GM12878 (cell line): ENCODE results near the gene MLLT3. TPM values are rescaled to one million over a fixed set of nuclear protein-coding genes. Genes with fewer than 3 reads are reported as not detected.

ENCODE experiments used
- ATAC-seq: fragments of 200-7000 bp; cut with Tn5 transposase; 3 replicates; pipeline ENCODE4 v1.9.1; 2020; ENCODE audit warnings: mild to moderate bottlenecking, moderate library complexity
- BruUV-seq: library from RNA; stranded (reverse); fragments of 400-500 nt; replicated peaks from 2 replicates; lab custom pipeline; 2021; lab: Mats Ljungman, UMichigan
- CTCF ChIA-PET: fragments of 300-600 bp; sonication (Branson Sonifier 250); formaldehyde crosslinking; extraction: SDS; loops from one replicate; lab custom pipeline; 2021; ENCODE audit warnings: inconsistent platforms; lab: Yijun Ruan, JAX
- POLR2A ChIA-PET: fragments of 350-600 bp; formaldehyde crosslinking; extraction: SDS; loops from one replicate; lab custom pipeline; 2021; ENCODE audit warnings: inconsistent platforms; lab: Charles Lee
- RAD21 ChIA-PET: fragments of 300-600 bp; sonication (Branson Sonifier 250); formaldehyde crosslinking; loops from one replicate; lab custom pipeline; 2023; ENCODE audit warnings: antibody characterized with exemption; ENCODE audit not compliant: unreplicated experiment; lab: Charles Lee
- SMC1A ChIA-PET: fragments of 300-600 bp; sonication (Branson Sonifier 250); formaldehyde crosslinking; loops from one replicate; lab custom pipeline; 2023; ENCODE audit not compliant: unreplicated experiment, uncharacterized antibody; lab: Charles Lee
- DNase-seq: peaks from one replicate; pipeline ENCODE4 v3.0.0-alpha.2; 2011; ENCODE audit warnings: low read depth, low spot score
- FAIRE-seq: peaks from 3 replicates; lab custom pipeline; 2011; peaks lifted over from hg19 to GRCh38; lab: Jason Lieb, UNC
- H2AFZ ChIP-seq: 2 replicates; pipeline ENCODE4 v1.6.0; 2011; ENCODE audit warnings: low read depth, low read length, control low read depth; ENCODE audit not compliant: control insufficient read depth
- H3K27ac ChIP-seq: 2 replicates; pipeline ENCODE4 v1.5.1; 2011; ENCODE audit warnings: control low read depth; ENCODE audit not compliant: control insufficient read depth, insufficient read depth
- H3K27me3 ChIP-seq, 2 experiments: replicated peaks in 1 of 2; 2 replicates each; pipeline versions ENCODE4 v1.6.0 to v1.6.1; 2011; ENCODE audit warnings: low read length in 1 of 2; ENCODE audit not compliant: control insufficient read depth in 2 of 2, insufficient read depth in 2 of 2
- H3K36me3 ChIP-seq, 2 experiments: 2 replicates each; pipeline ENCODE4 v1.5.1; 2011; ENCODE audit warnings: low read length in 1 of 2; ENCODE audit not compliant: control insufficient read depth in 2 of 2, insufficient read depth in 2 of 2
- H3K4me1 ChIP-seq: 2 replicates; pipeline ENCODE4 v1.6.1; 2011; ENCODE audit warnings: mild to moderate bottlenecking, low read length, moderate library complexity, mixed read lengths; ENCODE audit not compliant: control insufficient read depth, insufficient read depth
- H3K4me2 ChIP-seq: 2 replicates; pipeline ENCODE4 v1.6.0; 2011; ENCODE audit warnings: control low read depth; ENCODE audit not compliant: control insufficient read depth, insufficient read depth
- H3K4me3 ChIP-seq: fragments of 200-600 bp; sonication (generic); 2 replicates; pipeline ENCODE4 v1.5.1; 2016
- H3K79me2 ChIP-seq: 2 replicates; pipeline ENCODE4 v1.6.0; 2011; ENCODE audit warnings: low read length; ENCODE audit not compliant: control insufficient read depth, insufficient read depth
- H3K9ac ChIP-seq: 2 replicates; pipeline ENCODE4 v1.8.0; 2011; ENCODE audit warnings: low read length, control low read depth, mixed read lengths; ENCODE audit not compliant: control insufficient read depth, insufficient read depth
- H3K9me3 ChIP-seq: replicated peaks from 3 replicates; pipeline ENCODE4 v1.5.1; 2011; ENCODE audit warnings: mild to moderate bottlenecking, low read length; ENCODE audit not compliant: control insufficient read depth, insufficient read depth
- H4K20me1 ChIP-seq: 2 replicates; pipeline ENCODE4 v1.6.0; 2011; ENCODE audit not compliant: control insufficient read depth, insufficient read depth
- ASH2L ChIP-seq: fragments of 300-600, 200-600 bp; sonication (generic); IDR thresholded peaks from 2 replicates; pipeline ENCODE4 v1.6.1; 2017; ENCODE audit warnings: low read depth, mild to moderate bottlenecking, borderline replicate concordance
- CBX3 ChIP-seq: fragments of 200-600 bp; sonication (generic); IDR thresholded peaks from 2 replicates; pipeline ENCODE4 v1.6.1; 2016; ENCODE audit warnings: low read depth, borderline replicate concordance
- DPF2 ChIP-seq: fragments of 450-650 bp; IDR thresholded peaks from 2 replicates; pipeline ENCODE4 v1.6.1; 2017; ENCODE audit warnings: mild to moderate bottlenecking
- GABPA ChIP-seq: IDR thresholded peaks from 2 replicates; pipeline ENCODE4 v1.6.1; 2014; ENCODE audit warnings: antibody characterized with exemption, low read depth, mild to moderate bottlenecking, inconsistent platforms
- KDM1A ChIP-seq: fragments of 200-600 bp; sonication (generic); IDR thresholded peaks from 2 replicates; pipeline ENCODE4 v1.6.1; 2016; ENCODE audit warnings: borderline replicate concordance
- POU2F2 ChIP-seq: IDR thresholded peaks from 3 replicates; pipeline ENCODE4 v1.6.1; 2011; ENCODE audit warnings: low read depth, mild to moderate bottlenecking, low read length, borderline replicate concordance
- ZNF274 ChIP-seq: IDR thresholded peaks from one replicate; pipeline ENCODE4 v1.8.0; 2011; ENCODE audit not compliant: insufficient read length, insufficient read depth
- WGBS: methylation state at CpG from one replicate; pipeline ENCODE4 v1.1.6; 2016; ENCODE audit warnings: low lambda C conversion rate; ENCODE audit not compliant: insufficient replicate concordance, insufficient coverage; ENCODE audit errors: missing lambda C conversion rate; 5-methylcytosine and 5-hydroxymethylcytosine counted together
- in situ Hi-C: fragments of 300-500 bp; cut with MboI; formaldehyde crosslinking; loops from 9 replicates; pipeline ENCODE4 v1.14.3; 2018; ENCODE audit warnings: mixed read lengths
- intact Hi-C: fragments of 100-400 bp; cut with micrococcal nuclease; formaldehyde crosslinking; loops from one replicate; pipeline ENCODE4 v1.14.2; 2022; ENCODE audit not compliant: unreplicated experiment
- polyA plus RNA-seq, 11 experiments: library from polyadenylated mRNA; depleted of rRNA in 4 of 11; unstranded in 6 of 11; stranded (reverse) in 5 of 11; fragments of >200 nt; fragmentation: Nextera tagmentation in 4 of 11; fragmentation: Illumina TruSeq in 1 of 11; extraction: Ambion mirVana in 4 of 11; extraction: Trizol in 1 of 11; gene quantifications; 1 replicate in 1 of 11; 2 replicates in 10 of 11; pipeline versions ENCODE4 v1.2.1 to v1.2.3, GENCODE V29; 2011 to 2016; ENCODE audit warnings: inconsistent platforms in 2 of 11, missing spikeins in 2 of 11, low read depth in 1 of 11
- total RNA-seq, 4 experiments: library from RNA; depleted of rRNA in 3 of 4; stranded (reverse); fragments of >200 nt in 3 of 4; fragmentation: Illumina TruSeq in 1 of 4; extraction: Trizol in 1 of 4; gene quantifications; 2 replicates each; pipeline versions ENCODE4 v1.2.1 to v1.2.3, GENCODE V29; 2013 to 2021
- TF ChIP-seq, protein P1 (sequence below): fragments of 450-650 bp; IDR thresholded peaks from 2 replicates; pipeline ENCODE4 v1.6.1; 2017; ENCODE audit warnings: mild to moderate bottlenecking

Gene MLLT3
- total and polyA plus RNA-seq, 10 of the 15 experiments (the other 5 are each of a cell fraction or from before 2014, with no cell fraction given) = 17.7 to 72.3 (median 35.6) TPM

DNA sequence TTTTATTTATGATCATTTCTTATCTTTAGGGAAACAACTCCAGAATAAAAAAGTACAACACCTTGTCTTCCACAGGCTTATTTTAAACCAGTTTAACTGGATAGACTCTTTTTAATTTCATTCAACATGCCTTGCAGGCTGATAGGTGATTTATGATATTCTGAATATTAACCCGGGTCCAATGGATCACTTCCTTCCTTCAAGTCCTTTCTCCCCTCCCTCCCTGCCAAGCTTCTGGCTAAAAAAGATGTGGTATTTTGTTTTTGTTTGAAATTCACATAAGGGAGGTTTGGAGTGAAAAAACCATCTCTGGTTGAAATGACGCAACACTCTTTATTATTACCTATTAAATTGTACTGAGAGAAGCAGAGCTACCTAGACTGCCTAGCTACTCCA lies 265.3 kb downstream of the MLLT3 start:
- ChIA-PET CTCF (interaction anchor here (0.7 to 2.2 kb wide), 13 partner anchors 8 to 639 kb away, joined by 3 to 14 read pairs (median 4); partner anchors contain the start of gene MLLT3), SMC1A (interaction anchor here (0.7 to 4.3 kb wide), 15 partner anchors 12 to 753 kb away, joined by 3 to 21 read pairs (median 3); partner anchors contain the start of gene MLLT3), RAD21 (interaction anchor here (0.9 to 2.0 kb wide), 7 partner anchors 118 to 754 kb away, joined by 3 to 8 read pairs (median 4); partner anchors contain the start of gene MLLT3), POLR2A (interaction anchor here (0.9 kb wide), 1 partner anchor 12 kb away, joined by 3 read pairs; no protein-coding TSS in a partner anchor)
- H3K9ac ChIP-seq = no peak overlapping the region
- no peaks in the 10 kb centered on the region for H3K9me3 ChIP-seq
- H3K27ac ChIP-seq = no peak overlapping the region
- BruUV-seq = no TSS peak
- FAIRE-seq = no peak
- in situ Hi-C loops (loop anchor here (5.0 to 25.0 kb wide), 4 partner anchors 270 to 755 kb away; no protein-coding TSS in a partner anchor), intact Hi-C loops (loop anchor here (5.0 kb wide), 1 partner anchor 430 kb away; no protein-coding TSS in a partner anchor)
- no peak overlapping the region for H2AFZ ChIP-seq
- H3K79me2 ChIP-seq = no peaks in the 10 kb centered on the region; the same call in 1 of the 2 replicates
- H3K36me3 ChIP-seq = peaks cover 0 to 11% of the 10 kb centered on the region in 2 experiments; a peak in 2 of 4 replicates
- H4K20me1 ChIP-seq = no peaks in the 10 kb centered on the region
- H3K27me3 ChIP-seq = no peaks in the 10 kb centered on the region
- TF ChIP-seq, protein P1, sequence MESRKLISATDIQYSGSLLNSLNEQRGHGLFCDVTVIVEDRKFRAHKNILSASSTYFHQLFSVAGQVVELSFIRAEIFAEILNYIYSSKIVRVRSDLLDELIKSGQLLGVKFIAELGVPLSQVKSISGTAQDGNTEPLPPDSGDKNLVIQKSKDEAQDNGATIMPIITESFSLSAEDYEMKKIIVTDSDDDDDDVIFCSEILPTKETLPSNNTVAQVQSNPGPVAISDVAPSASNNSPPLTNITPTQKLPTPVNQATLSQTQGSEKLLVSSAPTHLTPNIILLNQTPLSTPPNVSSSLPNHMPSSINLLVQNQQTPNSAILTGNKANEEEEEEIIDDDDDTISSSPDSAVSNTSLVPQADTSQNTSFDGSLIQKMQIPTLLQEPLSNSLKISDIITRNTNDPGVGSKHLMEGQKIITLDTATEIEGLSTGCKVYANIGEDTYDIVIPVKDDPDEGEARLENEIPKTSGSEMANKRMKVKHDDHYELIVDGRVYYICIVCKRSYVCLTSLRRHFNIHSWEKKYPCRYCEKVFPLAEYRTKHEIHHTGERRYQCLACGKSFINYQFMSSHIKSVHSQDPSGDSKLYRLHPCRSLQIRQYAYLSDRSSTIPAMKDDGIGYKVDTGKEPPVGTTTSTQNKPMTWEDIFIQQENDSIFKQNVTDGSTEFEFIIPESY = no peak
- TF ChIP-seq CBX3 (no peak), KDM1A (no peak), POU2F2 (no peak), ZNF274 (no peak), GABPA (no peak), DPF2 (no peak), ASH2L (no peak)
- peaks cover 34% of the 10 kb centered on the region for H3K4me1 ChIP-seq
- H3K4me2 ChIP-seq = no peak overlapping the region
- no peak overlapping the region for H3K4me3 ChIP-seq
- DNase-seq = no peak
- 78% methylated on average over 2 of the region's 2 CpGs for WGBS
- ATAC-seq = no peak
